ENCODE results near the gene NARF. TPM values are rescaled to one million over a fixed set of nuclear protein-coding genes. Genes with fewer than 3 reads are reported as not detected.

The NARF gene
- total and polyA plus RNA-seq, 2 experiments from 2014 or later = 113 to 215 TPM

DNA sequence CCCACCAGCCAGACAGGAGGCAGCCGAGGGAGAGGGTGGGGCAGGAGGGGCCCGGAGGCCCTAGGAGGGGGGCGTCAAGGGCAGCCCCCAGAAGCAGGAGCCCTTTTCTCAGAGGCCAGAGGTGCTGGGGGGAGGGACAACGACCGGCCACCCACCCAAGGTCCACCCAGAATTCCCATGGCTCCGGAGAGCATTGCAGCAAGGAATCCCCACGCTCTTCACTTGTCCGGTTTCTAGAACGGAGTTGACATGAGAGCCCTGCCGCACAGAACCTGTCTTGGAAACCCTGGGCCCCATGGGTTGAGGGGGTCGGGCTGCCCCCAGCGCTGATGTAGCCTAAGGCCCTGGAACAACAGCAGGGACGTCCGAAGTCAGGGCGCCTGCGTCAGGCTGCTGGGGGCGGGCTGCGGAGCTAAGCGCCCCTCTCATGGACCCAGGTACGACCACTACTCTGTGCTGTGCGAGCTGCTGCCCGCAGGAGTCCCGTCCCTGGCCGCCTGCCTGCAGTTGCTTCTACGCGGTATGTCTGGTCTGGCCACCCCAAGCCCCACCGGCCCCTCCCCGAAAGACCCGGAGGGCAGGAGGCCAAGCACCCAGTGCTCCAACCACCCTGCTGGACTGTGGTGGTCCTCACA, 19.2 kb upstream of the NARF start:
- TF ChIP-seq, protein P1, sequence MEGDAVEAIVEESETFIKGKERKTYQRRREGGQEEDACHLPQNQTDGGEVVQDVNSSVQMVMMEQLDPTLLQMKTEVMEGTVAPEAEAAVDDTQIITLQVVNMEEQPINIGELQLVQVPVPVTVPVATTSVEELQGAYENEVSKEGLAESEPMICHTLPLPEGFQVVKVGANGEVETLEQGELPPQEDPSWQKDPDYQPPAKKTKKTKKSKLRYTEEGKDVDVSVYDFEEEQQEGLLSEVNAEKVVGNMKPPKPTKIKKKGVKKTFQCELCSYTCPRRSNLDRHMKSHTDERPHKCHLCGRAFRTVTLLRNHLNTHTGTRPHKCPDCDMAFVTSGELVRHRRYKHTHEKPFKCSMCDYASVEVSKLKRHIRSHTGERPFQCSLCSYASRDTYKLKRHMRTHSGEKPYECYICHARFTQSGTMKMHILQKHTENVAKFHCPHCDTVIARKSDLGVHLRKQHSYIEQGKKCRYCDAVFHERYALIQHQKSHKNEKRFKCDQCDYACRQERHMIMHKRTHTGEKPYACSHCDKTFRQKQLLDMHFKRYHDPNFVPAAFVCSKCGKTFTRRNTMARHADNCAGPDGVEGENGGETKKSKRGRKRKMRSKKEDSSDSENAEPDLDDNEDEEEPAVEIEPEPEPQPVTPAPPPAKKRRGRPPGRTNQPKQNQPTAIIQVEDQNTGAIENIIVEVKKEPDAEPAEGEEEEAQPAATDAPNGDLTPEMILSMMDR (IDR thresholded peaks at IDR 0.05; ENCODE audit: low read depth, low read length) = no peak
- DNase-seq (ENCODE audit: low read depth in 1 of 2, low spot score in 1 of 2) = no peak
- Histone ChIP-seq H3K9me3 (ENCODE audit: low read depth) (no peaks in the 10 kb centered on the region), H3K4me1 (ENCODE audit: low read depth) (no peaks in the 10 kb centered on the region), H3K27me3 (no peaks in the 10 kb centered on the region), H3K27ac (no peak overlapping the region), H3K36me3 (no peaks in the 10 kb centered on the region), H3K4me3 (no peak overlapping the region)

DNA sequence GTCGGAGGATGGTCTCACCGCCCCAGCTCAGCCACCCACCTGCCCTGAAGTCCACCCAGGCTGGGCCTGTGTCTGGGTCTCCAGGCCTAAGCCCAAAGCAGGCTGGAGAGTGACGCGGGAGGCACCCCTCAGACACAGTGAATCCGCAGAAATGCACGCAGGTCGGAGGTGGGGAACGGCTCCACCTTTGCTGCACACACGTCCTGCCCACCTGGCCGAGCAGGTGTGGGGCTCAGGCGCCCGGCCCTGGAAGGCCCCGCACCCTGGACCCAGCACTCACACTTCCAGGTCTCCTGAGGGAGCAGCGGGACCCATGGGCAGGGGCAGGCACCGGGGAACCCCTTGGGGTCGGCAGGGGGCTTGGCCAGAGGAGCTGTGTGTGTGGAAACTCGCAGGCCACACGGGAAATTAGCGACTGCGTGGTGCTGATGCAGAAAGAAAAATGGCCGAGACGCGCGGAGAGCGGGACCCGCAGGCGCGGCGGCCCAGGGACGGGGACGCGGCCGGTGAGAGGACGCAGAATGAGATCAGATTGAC, 18.6 kb upstream of the NARF start:
- Histone ChIP-seq H3K36me3 (no peaks in the 10 kb centered on the region), H3K9me3 (ENCODE audit: low read depth) (no peaks in the 10 kb centered on the region), H3K4me1 (ENCODE audit: low read depth) (no peaks in the 10 kb centered on the region), H3K27me3 (no peaks in the 10 kb centered on the region), H3K4me3 (no peak overlapping the region), H3K27ac (no peak overlapping the region)
- no peak for DNase-seq (ENCODE audit: low read depth in 1 of 2, low spot score in 1 of 2)
- TF ChIP-seq, protein P1 (IDR thresholded peaks at IDR 0.05; ENCODE audit: low read depth, low read length) = no peak

DNA sequence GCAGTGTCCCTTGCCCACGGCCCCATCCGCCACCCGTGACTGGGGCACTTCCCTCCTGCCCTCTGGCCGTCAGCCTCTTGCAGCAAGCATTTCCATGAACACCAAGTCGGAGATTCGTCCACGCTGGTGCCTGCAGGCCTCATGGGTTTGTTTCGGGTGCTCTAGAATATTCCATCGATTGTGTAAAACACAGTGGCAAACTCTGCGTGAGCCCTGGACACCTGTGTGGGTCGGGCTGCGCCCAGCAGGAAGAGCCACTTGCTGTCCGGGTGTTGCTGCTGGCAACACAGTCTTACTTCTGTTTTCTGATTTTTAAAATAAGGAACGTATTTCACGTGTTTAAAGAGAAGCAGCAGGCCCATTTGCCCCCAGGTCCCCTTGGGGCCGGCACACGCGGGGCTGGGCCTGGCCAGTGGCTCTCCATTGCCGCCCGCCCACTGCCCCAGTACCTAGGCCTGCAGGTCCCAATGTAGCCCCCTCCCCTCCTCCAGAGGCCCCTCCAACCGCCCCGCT, 18.0 kb upstream of the NARF start:
- no peaks in the 10 kb centered on the region for H3K4me1 ChIP-seq (ENCODE audit: low read depth)
- TF ChIP-seq, protein P1 (IDR thresholded peaks at IDR 0.05; ENCODE audit: low read depth, low read length) = no peak
- H3K36me3 ChIP-seq = no peaks in the 10 kb centered on the region
- H3K27ac ChIP-seq = no peak overlapping the region
- no peaks in the 10 kb centered on the region for H3K27me3 ChIP-seq
- H3K9me3 ChIP-seq (ENCODE audit: low read depth) = no peaks in the 10 kb centered on the region
- no peak overlapping the region for H3K4me3 ChIP-seq
- no peak for DNase-seq (ENCODE audit: low read depth in 1 of 2, low spot score in 1 of 2)

DNA sequence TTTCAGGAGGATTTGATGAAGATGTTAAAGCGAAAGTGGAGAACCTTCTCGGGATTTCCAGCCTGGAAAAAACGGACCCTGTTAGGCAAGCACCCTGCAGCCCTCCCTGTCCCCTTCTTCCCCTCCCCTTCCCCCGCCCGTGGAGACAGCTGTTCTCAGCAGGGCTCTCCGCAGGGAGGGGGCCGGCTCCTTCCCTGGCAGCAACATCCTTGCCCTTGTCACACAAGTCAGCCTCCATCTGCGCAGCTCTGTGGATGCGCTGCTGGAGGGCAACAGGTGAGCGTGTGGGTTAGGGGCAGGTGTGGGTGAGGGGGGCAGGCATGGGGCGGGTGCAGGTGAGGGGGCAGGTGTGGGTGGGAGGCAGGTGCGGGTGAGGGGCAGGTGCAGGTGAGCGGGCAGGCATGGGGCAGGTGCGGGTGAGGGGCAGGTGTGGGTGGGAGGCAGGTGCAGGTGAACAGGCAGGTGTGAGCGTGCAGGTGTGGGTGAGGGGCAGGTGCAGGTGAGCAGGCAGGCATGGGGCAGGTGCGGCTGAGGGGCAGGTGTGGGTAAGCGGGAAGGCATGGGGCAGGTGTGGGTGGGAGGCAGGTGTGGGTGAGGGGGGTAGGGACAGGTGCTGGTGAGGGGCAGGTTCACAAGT, 17.4 kb upstream of the NARF start:
- TF ChIP-seq, protein P1 (IDR thresholded peaks at IDR 0.05; ENCODE audit: low read depth, low read length) = no peak
- Histone ChIP-seq H3K36me3 (no peaks in the 10 kb centered on the region), H3K27ac (no peak overlapping the region)

DNA sequence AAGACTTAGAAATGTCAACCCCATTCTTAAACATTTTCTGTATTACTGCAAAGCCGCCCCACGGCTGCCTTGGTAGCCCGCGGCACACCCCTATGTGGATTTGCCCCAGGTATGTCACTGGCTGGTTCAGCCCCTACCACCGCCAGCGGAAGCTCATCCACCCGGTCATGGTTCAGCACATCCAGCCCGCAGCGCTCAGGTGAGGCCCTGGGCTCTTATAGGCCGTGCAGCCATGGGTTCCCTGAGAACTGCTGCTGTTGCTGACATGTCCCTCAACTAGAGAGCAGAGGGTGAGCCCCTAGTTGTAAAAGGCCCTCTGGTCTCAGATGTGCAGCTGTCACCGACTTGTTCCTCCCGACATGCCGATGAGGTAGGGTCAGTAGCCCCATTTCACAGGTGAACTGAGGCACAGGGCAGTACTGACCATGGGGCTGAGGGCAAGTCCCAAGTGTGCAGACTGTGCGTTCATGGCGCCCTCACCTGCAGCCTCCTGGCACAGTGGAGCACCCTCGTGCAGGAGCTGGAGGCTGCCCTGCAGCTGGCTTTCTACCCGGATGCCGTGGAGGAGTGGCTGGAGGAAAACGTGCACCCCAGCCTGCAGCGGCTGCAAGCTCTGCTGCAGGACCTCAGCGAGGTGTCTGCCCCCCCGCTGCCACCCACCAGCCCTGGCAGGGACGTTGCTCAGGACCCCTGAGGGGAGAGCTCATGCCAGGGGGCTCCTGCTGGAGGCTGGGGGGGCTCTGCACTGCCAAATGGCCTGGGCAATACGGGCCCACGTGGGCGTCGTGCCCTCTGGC, 16.7 kb upstream of the NARF start:
- DNase-seq (ENCODE audit: low read depth in 1 of 2, low spot score in 1 of 2) = no peak
- H3K4me1 ChIP-seq (ENCODE audit: low read depth) = no peaks in the 10 kb centered on the region
- no peaks in the 10 kb centered on the region for H3K36me3 ChIP-seq
- no peaks in the 10 kb centered on the region for H3K9me3 ChIP-seq (ENCODE audit: low read depth)
- H3K27ac ChIP-seq = no peak overlapping the region
- TF ChIP-seq, protein P1 (IDR thresholded peaks at IDR 0.05; ENCODE audit: low read depth, low read length) = no peak
- H3K4me3 ChIP-seq = no peak overlapping the region
- no peaks in the 10 kb centered on the region for H3K27me3 ChIP-seq

More for the DNA sequence above, 17.4 kb upstream of the NARF start:
- H3K9me3 ChIP-seq (ENCODE audit: low read depth) = no peaks in the 10 kb centered on the region
- peak in 1 of 2 donors; percentile 49 for DNase-seq (ENCODE audit: low read depth in 1 of 2, low spot score in 1 of 2)
- H3K27me3 ChIP-seq = no peaks in the 10 kb centered on the region
- H3K4me1 ChIP-seq (ENCODE audit: low read depth) = no peaks in the 10 kb centered on the region
- no peak overlapping the region for H3K4me3 ChIP-seq

Measured in cardiac muscle cell (in vitro differentiated cells and primary cell).